Spleen (tissue), 11 donors: Measurements from ENCODE around the gene NEK5. TPM values are rescaled to one million over a fixed set of nuclear protein-coding genes. Genes with fewer than 3 reads are reported as not detected.
"Not testable (repeated sequence)": the region's sequence is repeated elsewhere in the genome, so short reads cannot be mapped to it uniquely, and the experiment has no call there.

ENCODE experiments used
- DNase-seq: peaks from one replicate; pipeline ENCODE4 v3.0.0-alpha.2; 2020
- H3K27ac ChIP-seq, 8 donors: fragments of 200-600 bp; sonication (generic) in 7 of 8; 1 replicate in 4 of 8; 2 replicates in 4 of 8; pipeline versions ENCODE4 v1.5.0 to v1.8.0; 2016 to 2021; ENCODE audit warnings: inconsistent platforms in 4 of 8, mild to moderate bottlenecking in 4 of 8, moderate library complexity in 1 of 8
- H3K27me3 ChIP-seq, 7 donors: fragments of 200-600 bp; sonication (generic) in 6 of 7; replicated peaks in 1 of 7; 1 replicate in 4 of 7; 2 replicates in 3 of 7; pipeline versions ENCODE4 v1.5.0 to v1.8.0; 2016 to 2021; ENCODE audit warnings: inconsistent platforms in 3 of 7, mild to moderate bottlenecking in 1 of 7
- H3K36me3 ChIP-seq, 6 donors: fragments of 200-600 bp; sonication (generic) in 5 of 6; 1 replicate in 4 of 6; 2 replicates in 2 of 6; pipeline versions ENCODE4 v1.5.0 to v1.8.0; 2016 to 2021; ENCODE audit warnings: inconsistent platforms in 2 of 6
- H3K4me1 ChIP-seq, 6 donors: fragments of 200-600 bp; sonication (generic) in 5 of 6; 1 replicate in 3 of 6; 2 replicates in 3 of 6; pipeline versions ENCODE4 v1.5.0 to v1.8.0; 2016 to 2021; ENCODE audit warnings: inconsistent platforms in 3 of 6
- H3K4me3 ChIP-seq, 8 donors: fragments of 200-600 bp; sonication (generic) in 7 of 8; 1 replicate in 4 of 8; 2 replicates in 4 of 8; pipeline versions ENCODE4 v1.5.0 to v1.8.0; 2016 to 2021; ENCODE audit warnings: inconsistent platforms in 4 of 8, mild to moderate bottlenecking in 4 of 8, moderate library complexity in 2 of 8
- H3K9me3 ChIP-seq, 8 donors: fragments of 200-600 bp; sonication (generic) in 7 of 8; 1 replicate in 4 of 8; 2 replicates in 4 of 8; pipeline versions ENCODE4 v1.5.0 to v1.8.0; 2016 to 2021; ENCODE audit warnings: inconsistent platforms in 4 of 8
- POLR2A ChIP-seq, 3 donors: fragments of 450-650 bp; IDR thresholded peaks; one replicate each; pipeline ENCODE4 v1.5.1; 2017; ENCODE audit warnings: antibody characterized with exemption in 3 of 3, mild to moderate bottlenecking in 1 of 3
- POLR2AphosphoS5 ChIP-seq, 3 donors: sonication (generic); formaldehyde crosslinking; IDR thresholded peaks; one replicate each; pipeline ENCODE4 v1.5.1; 2017; ENCODE audit warnings: antibody characterized with exemption in 3 of 3
- WGBS, 5 donors: extraction: QIAGEN DNeasy Blood & Tissue Kit in 3 of 5; methylation state at CpG; one replicate each; pipeline versions ENCODE4 v1.1.5 to v1.1.7; 2013 to 2018; 5-methylcytosine and 5-hydroxymethylcytosine counted together
- intact Hi-C: fragments of 100-400 bp; cut with DNase I; formaldehyde crosslinking; loops from one replicate; pipeline ENCODE4 v1.15.0; 2023; ENCODE audit warnings: low total_unique reads
- polyA plus RNA-seq, 3 donors: library from polyadenylated mRNA; stranded (reverse); fragments of 200-250 nt; gene quantifications; one replicate each; pipeline ENCODE4 v1.2.1, GENCODE V29; 2013
- total RNA-seq, 7 donors: library from RNA; depleted of rRNA in 3 of 7; stranded (reverse); fragments of >200 nt in 3 of 7; fragmentation: NEBNext Ultra II Directional in 4 of 7; extraction: Animal tissue kit (Norgen Biotek cat#: 25700) in 4 of 7; gene quantifications; one replicate each; pipeline versions ENCODE4 v1.1.0 to v1.2.1, GENCODE V29; 2016 to 2021
- TF ChIP-seq, protein P1 (sequence below), 11 experiments: fragments of 200-600 bp in 7 of 11; fragments of 450-650 bp in 4 of 11; sonication (generic) in 4 of 11; IDR thresholded peaks in 8 of 11; conservative IDR thresholded peaks in 3 of 11; 1 replicate in 7 of 11; 2 replicates in 4 of 11; pipeline versions ENCODE4 v1.4.0 to v1.8.0; 2016 to 2021; ENCODE audit warnings: antibody characterized with exemption in 11 of 11, inconsistent platforms in 4 of 11, mild to moderate bottlenecking in 1 of 11
- donor health status: healthy with polysubstance abuse.
- donor health status: DM: no; HTN: no; CAD: no; lungs with moderate emphysema.
- donor health status: DM: no; HTN: no; CAD: no.
- donor health status: Bipolar disorder and iron deficiency.
- donor health status: healthy.
- donor health status: DM: no; HTN: no; CAD: no.
- donor health status: DM: yes; HTN: yes; CAD: no.

NEK5 gene
- total and polyA plus RNA-seq, 10 donors, result 0.04 to 0.30 (median 0.10) TPM; not detected in 4

DNA sequence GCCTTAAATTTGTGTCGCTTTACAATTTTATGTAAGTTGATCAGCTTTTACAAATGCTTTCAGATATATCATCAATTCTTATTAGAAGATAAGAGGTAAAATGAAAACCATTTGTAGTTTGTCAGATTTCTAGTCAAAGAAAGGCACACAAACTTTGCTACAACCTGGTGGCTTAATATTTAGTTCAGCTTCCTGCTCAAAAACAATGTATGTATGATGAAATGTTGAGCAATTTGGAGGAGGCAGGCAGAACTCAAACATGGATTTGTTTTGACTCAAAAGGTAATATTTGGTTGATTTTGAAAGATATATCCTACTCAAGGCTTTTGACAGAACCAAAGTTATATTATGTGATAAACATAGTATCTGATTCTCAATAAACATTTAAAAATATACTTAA is 24.2 kb downstream of the NEK5 start:
- no peaks in the 10 kb centered on the region for H3K9me3 ChIP-seq
- H3K4me1 ChIP-seq, result no peaks in the 10 kb centered on the region
- TF ChIP-seq, protein P1, sequence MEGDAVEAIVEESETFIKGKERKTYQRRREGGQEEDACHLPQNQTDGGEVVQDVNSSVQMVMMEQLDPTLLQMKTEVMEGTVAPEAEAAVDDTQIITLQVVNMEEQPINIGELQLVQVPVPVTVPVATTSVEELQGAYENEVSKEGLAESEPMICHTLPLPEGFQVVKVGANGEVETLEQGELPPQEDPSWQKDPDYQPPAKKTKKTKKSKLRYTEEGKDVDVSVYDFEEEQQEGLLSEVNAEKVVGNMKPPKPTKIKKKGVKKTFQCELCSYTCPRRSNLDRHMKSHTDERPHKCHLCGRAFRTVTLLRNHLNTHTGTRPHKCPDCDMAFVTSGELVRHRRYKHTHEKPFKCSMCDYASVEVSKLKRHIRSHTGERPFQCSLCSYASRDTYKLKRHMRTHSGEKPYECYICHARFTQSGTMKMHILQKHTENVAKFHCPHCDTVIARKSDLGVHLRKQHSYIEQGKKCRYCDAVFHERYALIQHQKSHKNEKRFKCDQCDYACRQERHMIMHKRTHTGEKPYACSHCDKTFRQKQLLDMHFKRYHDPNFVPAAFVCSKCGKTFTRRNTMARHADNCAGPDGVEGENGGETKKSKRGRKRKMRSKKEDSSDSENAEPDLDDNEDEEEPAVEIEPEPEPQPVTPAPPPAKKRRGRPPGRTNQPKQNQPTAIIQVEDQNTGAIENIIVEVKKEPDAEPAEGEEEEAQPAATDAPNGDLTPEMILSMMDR (IDR thresholded peaks at IDR 0.05 in 8 of 11, conservative IDR thresholded peaks at IDR 0.05 in 3 of 11), result no peak
- TF ChIP-seq POLR2AphosphoS5 (IDR thresholded peaks at IDR 0.05), result no peak
- TF ChIP-seq POLR2A (IDR thresholded peaks at IDR 0.05), result no peak
- DNase-seq, result no peak
- no peak overlapping the region for H3K27ac ChIP-seq
- H3K27me3 ChIP-seq, result no peaks in the 10 kb centered on the region
- H3K36me3 ChIP-seq, result no peaks in the 10 kb centered on the region
- no peak overlapping the region for H3K4me3 ChIP-seq
- intact Hi-C loops, result no loop called here
- 91 to 98% (median 93%) methylated on average over 1 of the region's 1 CpG for WGBS, 5 donors

DNA sequence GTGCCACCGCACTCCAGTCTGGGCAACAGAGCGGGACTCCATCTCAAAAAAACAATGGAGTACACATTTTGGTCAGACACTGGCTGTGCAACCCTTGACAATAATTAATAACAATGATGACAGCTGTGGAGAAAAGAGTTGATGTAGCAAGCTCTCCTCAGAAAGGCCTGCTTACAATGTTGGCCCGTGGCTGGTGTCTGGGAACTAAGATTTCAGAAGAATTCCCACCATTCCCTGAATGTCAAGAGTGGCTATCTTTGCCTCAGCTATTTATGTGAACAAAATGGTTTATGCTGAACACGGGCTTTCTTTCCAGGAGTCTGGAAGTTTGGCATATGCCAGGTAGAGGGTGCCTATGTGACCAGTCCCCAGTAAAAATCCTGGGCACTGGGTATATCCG is 25.5 kb downstream of the NEK5 start:
- no peaks in the 10 kb centered on the region for H3K9me3 ChIP-seq
- no peak overlapping the region for H3K27ac ChIP-seq
- no peak overlapping the region for H3K4me3 ChIP-seq
- 84 to 90% (median 90%) methylated on average over 5 of the region's 5 CpGs for WGBS, 5 donors
- intact Hi-C loops, result no loop called here
- no peak for DNase-seq
- H3K27me3 ChIP-seq, result no peaks in the 10 kb centered on the region
- H3K36me3 ChIP-seq, result no peaks in the 10 kb centered on the region
- TF ChIP-seq POLR2AphosphoS5 (IDR thresholded peaks at IDR 0.05) (no peak), POLR2A (IDR thresholded peaks at IDR 0.05) (no peak)
- TF ChIP-seq, protein P1 (IDR thresholded peaks at IDR 0.05 in 8 of 11, conservative IDR thresholded peaks at IDR 0.05 in 3 of 11), result no peak
- H3K4me1 ChIP-seq, result no peaks in the 10 kb centered on the region

GRCh38 chr13:52102423-52102822 is 26.4 kb downstream of the NEK5 start:
- H3K36me3 ChIP-seq, H3K27ac ChIP-seq, H3K4me3 ChIP-seq, DNase-seq, H3K9me3 ChIP-seq, intact Hi-C loops, H3K27me3 ChIP-seq, H3K4me1 ChIP-seq: not testable (repeated sequence)
- WGBS, 5 donors, result 84 to 95% (median 93%) methylated on average over 3 of the region's 3 CpGs

DNA sequence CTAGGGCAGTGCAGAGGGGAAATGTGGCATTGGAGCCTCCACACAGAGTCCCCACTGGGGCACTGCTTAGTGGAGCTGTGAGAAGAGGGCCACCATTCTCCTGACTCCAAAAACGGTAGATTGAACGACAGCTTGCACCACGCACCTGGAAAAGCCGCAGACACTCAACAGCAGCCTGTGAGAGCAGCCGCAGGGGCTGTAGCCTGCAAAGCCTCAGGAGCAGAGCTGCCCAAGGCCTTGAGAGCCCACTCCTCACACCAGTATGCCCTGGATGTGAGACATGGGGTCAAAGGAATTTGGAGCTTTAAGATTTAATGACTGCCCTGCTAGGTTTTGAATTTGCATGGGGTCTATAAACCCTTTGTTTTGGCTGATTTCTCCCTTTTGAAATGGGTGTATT is 31.7 kb downstream of the NEK5 start:
- Histone ChIP-seq H3K4me1 (no peaks in the 10 kb centered on the region), H3K36me3 (no peaks in the 10 kb centered on the region), H3K9me3 (no peaks in the 10 kb centered on the region), H3K4me3 (no peak overlapping the region), H3K27ac (no peak overlapping the region), H3K27me3 (no peaks in the 10 kb centered on the region)
- intact Hi-C loops, result no loop called here
- DNase-seq, result no peak
- 93 to 99% (median 96%) methylated on average over 5 of the region's 5 CpGs for WGBS, 5 donors
- no peak for TF ChIP-seq POLR2AphosphoS5 (IDR thresholded peaks at IDR 0.05)
- TF ChIP-seq, protein P1 (IDR thresholded peaks at IDR 0.05 in 8 of 11, conservative IDR thresholded peaks at IDR 0.05 in 3 of 11), result no peak
- TF ChIP-seq POLR2A (IDR thresholded peaks at IDR 0.05), result no peak

DNA sequence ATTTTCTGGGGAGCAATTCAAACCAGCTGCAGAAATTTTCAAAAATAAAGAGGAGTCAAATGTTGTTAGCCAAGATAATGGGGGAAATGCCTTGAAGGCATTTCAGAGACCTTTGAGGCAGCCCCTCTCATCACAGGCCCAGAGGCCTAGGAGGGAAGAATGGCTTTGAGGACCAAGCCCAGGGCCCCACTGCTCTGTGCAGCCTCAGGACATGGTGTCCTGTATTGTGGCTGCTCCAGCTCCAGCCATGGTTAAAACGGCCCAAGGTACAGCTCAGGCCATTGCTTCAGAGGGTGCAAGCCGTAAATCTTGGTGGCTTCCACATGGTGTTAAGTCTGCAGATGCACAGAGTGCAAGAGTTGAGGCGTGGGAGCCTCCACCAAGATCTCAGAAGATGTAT is 32.1 kb downstream of the NEK5 start:
- intact Hi-C loops, result no loop called here
- TF ChIP-seq, protein P1 (IDR thresholded peaks at IDR 0.05 in 8 of 11, conservative IDR thresholded peaks at IDR 0.05 in 3 of 11), result no peak
- TF ChIP-seq POLR2A (IDR thresholded peaks at IDR 0.05), result no peak
- TF ChIP-seq POLR2AphosphoS5 (IDR thresholded peaks at IDR 0.05), result no peak

More for the DNA sequence above, 32.1 kb downstream of the NEK5 start:
- WGBS, 5 donors, result 78 to 90% (median 82%) methylated on average over 3 of the region's 3 CpGs
- H3K4me3 ChIP-seq, result no peak overlapping the region
- no peaks in the 10 kb centered on the region for H3K36me3 ChIP-seq
- H3K27ac ChIP-seq, result no peak overlapping the region
- no peaks in the 10 kb centered on the region for H3K9me3 ChIP-seq
- DNase-seq, result no peak
- no peaks in the 10 kb centered on the region for H3K4me1 ChIP-seq
- H3K27me3 ChIP-seq, result no peaks in the 10 kb centered on the region
